Measurements from ENCODE around the gene MMP28.

DNA sequence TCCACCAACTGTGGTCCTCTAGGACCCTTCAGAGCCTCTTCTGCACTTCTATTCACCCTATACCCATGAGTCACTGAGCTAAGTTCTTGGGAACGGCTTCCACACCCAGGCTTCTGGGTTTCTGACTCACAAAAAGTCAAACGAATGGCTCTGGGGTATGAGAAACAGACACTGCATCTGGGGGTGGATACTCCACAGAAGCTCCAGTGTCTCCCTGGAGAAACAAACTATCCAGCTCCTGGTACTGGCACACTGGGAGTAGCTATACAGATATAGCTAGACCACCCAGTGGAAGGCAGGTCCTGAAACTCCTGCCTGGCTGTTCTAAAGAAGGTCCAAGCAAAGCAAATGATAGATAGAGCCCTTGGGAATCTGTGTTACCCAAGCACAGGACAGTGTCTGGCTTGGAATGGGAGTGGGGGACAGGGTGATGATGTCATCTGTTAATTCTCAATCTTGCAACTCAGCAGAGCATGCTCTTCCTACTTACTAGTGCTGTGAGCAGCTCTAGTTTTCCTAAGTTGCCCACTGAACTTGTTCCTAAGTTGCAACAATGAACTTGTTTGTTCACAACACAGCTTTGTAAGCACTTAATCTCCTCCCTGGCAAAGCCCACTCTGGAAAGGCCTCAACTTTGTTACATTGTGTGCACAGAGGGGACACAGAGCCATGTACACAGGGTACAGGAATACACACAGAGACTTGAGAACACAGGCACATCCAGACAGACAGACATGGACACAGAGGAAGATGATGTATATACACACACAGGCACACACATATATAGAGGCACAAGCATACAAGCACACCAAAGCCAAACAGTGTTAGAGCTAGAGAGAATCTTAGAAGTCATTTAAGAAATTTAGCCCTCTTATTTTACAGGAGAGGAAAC is 6.7 kb downstream of the MMP28 start:
- TF ChIP-seq POLR2AphosphoS5 (IDR thresholded peaks at IDR 0.05; ENCODE audit: low read depth, low read length) (no peak), TAF1 (IDR thresholded peaks at IDR 0.05; ENCODE audit: borderline replicate concordance, low read depth, low read length) (no peak), POLR2A (IDR thresholded peaks at IDR 0.05; ENCODE audit: low read depth, low read length) (no peak)

All from GM12892 (cell line).